HepG2 (cell line): ENCODE results near the gene GSS. TPM values are rescaled to one million over a fixed set of nuclear protein-coding genes. Genes with fewer than 3 reads are reported as not detected.
A peak's percentile ranks its signal among the peaks of the same experiment; 100 is the strongest.

Experiments used
- ARID4A ChIP-seq: sonication (generic); formaldehyde crosslinking; IDR thresholded peaks from 2 replicates; pipeline ENCODE4 v1.5.0; 2020; ENCODE audit warnings: mild to moderate bottlenecking, missing genetic modification reagents, borderline replicate concordance
- HDAC6 ChIP-seq: fragments of 200-600 bp; sonication (generic); IDR thresholded peaks from 2 replicates; pipeline ENCODE4 v1.7.0; 2017; ENCODE audit warnings: mild to moderate bottlenecking, antibody characterized with exemption, low read length, low read depth
- HIC2 ChIP-seq: sonication (generic); formaldehyde crosslinking; IDR thresholded peaks from 2 replicates; pipeline ENCODE4 v1.9.0; 2022; ENCODE audit warnings: low read depth, missing genetic modification reagents
- HNRNPL ChIP-seq: fragments of 200-400 bp; formaldehyde crosslinking; IDR thresholded peaks from 2 replicates; pipeline ENCODE4 v1.6.1; 2017; ENCODE audit warnings: mild to moderate bottlenecking, low read depth, low read length
- ISL2 ChIP-seq: sonication (generic); formaldehyde crosslinking; IDR thresholded peaks from 2 replicates; pipeline ENCODE4 v1.5.0; 2020; ENCODE audit warnings: missing genetic modification reagents
- KAT2B ChIP-seq: fragments of 150-350 bp; IDR thresholded peaks from 2 replicates; pipeline ENCODE4 v1.6.1; 2014; ENCODE audit warnings: low read depth, low read length, borderline replicate concordance
- PHF5A ChIP-seq: IDR thresholded peaks from one replicate; pipeline ENCODE4 v1.6.1; 2018; ENCODE audit warnings: low read depth, missing genetic modification reagents; ENCODE audit not compliant: unreplicated experiment
- POLR2AphosphoS5 ChIP-seq: IDR thresholded peaks from 2 replicates; pipeline ENCODE4 v1.6.1; 2012; ENCODE audit warnings: low read depth, low read length
- RNF219 ChIP-seq: sonication (generic); formaldehyde crosslinking; IDR thresholded peaks from 2 replicates; pipeline ENCODE4 v1.5.0; 2020; ENCODE audit warnings: mild to moderate bottlenecking, missing genetic modification reagents
- SCMH1 ChIP-seq: sonication (generic); formaldehyde crosslinking; IDR thresholded peaks from 2 replicates; pipeline ENCODE4 v1.9.0; 2021; ENCODE audit warnings: missing genetic modification reagents, mild to moderate bottlenecking, borderline replicate concordance
- SIN3B ChIP-seq: fragments of 150-350 bp; IDR thresholded peaks from 2 replicates; pipeline ENCODE4 v1.6.1; 2014; ENCODE audit warnings: low read length
- SIX4 ChIP-seq: sonication (generic); formaldehyde crosslinking; IDR thresholded peaks from 2 replicates; pipeline ENCODE4 v1.4.0; 2020; ENCODE audit warnings: missing genetic modification reagents
- SKI ChIP-seq: fragments of 450-650 bp; IDR thresholded peaks from one replicate; pipeline ENCODE4 v1.6.1; 2018; ENCODE audit warnings: mild to moderate bottlenecking; ENCODE audit not compliant: partially characterized antibody
- SOX5 ChIP-seq: IDR thresholded peaks from 2 replicates; pipeline ENCODE4 v1.6.1; 2016; ENCODE audit warnings: borderline replicate concordance
- SP1 ChIP-seq, 2 experiments: fragments of 450-650 bp in 1 of 2; sonication (generic) in 1 of 2; formaldehyde crosslinking in 1 of 2; IDR thresholded peaks; 2 replicates each; pipeline versions ENCODE4 v1.4.0 to v1.6.1; 2016 to 2020; ENCODE audit warnings: missing genetic modification reagents in 1 of 2
- ZBTB25 ChIP-seq: IDR thresholded peaks from 2 replicates; pipeline ENCODE4 v1.6.1; 2018; ENCODE audit warnings: missing genetic modification reagents
- ZFP36L1 ChIP-seq: sonication (generic); formaldehyde crosslinking; IDR thresholded peaks from 2 replicates; pipeline ENCODE4 v1.8.0; 2022; ENCODE audit warnings: mild to moderate bottlenecking, missing genetic modification reagents, moderate library complexity
- ZNF180 ChIP-seq: sonication (generic); formaldehyde crosslinking; IDR thresholded peaks from 2 replicates; pipeline ENCODE4 v1.4.0; 2020; ENCODE audit warnings: low read depth, missing genetic modification reagents, borderline replicate concordance
- ZNF3 ChIP-seq: IDR thresholded peaks from 2 replicates; pipeline ENCODE4 v1.7.0; 2017; ENCODE audit warnings: inconsistent platforms
- ZNF572 ChIP-seq: sonication (generic); formaldehyde crosslinking; IDR thresholded peaks from 2 replicates; pipeline ENCODE4 v1.5.1; 2020; ENCODE audit warnings: mild to moderate bottlenecking, missing genetic modification reagents
- ZNF615 ChIP-seq: sonication (generic); formaldehyde crosslinking; IDR thresholded peaks from 2 replicates; pipeline ENCODE4 v1.5.0; 2020; ENCODE audit warnings: mild to moderate bottlenecking, missing genetic modification reagents, borderline replicate concordance
- ZNF740 ChIP-seq: sonication (generic); formaldehyde crosslinking; IDR thresholded peaks from 2 replicates; pipeline ENCODE4 v1.4.0; 2020; ENCODE audit warnings: missing genetic modification reagents
- ZSCAN31 ChIP-seq: sonication (generic); formaldehyde crosslinking; IDR thresholded peaks from 2 replicates; pipeline ENCODE4 v1.5.0; 2020; ENCODE audit warnings: low read depth, mild to moderate bottlenecking, missing genetic modification reagents
- polyA plus RNA-seq, 8 experiments: library from polyadenylated mRNA; depleted of rRNA in 3 of 8; stranded (reverse) in 7 of 8; unstranded in 1 of 8; fragments of >200 nt; fragmentation: Illumina TruSeq in 4 of 8; extraction: Trizol in 4 of 8; gene quantifications; 2 replicates each; pipeline versions ENCODE4 v1.2.1 to v1.2.3, GENCODE V29; 2011 to 2016; ENCODE audit warnings: low read depth in 4 of 8, missing spikeins in 1 of 8, mixed read lengths in 1 of 8; ENCODE audit not compliant: insufficient read depth in 1 of 8
- total RNA-seq, 5 experiments: library from RNA; depleted of rRNA; stranded (reverse); fragments of >200 nt; fragmentation: Illumina TruSeq; extraction: Trizol; gene quantifications; 2 replicates each; pipeline ENCODE4 v1.2.3, GENCODE V29; 2016; ENCODE audit warnings: low read depth in 1 of 5

GSS gene
- total and polyA plus RNA-seq, 2 of the 13 experiments (the other 11 are each of a cell fraction or from before 2014, with no cell fraction given) = 80.1 to 102 TPM

GRCh38 chr20:34954904-34955230, 739 bp downstream of the GSS start (continued):
- TF ChIP-seq ZBTB25 (CRISPR knock-in tag) = no peak
- TF ChIP-seq KAT2B = no peak
- TF ChIP-seq ZNF180 (CRISPR knock-in tag) = no peak
- no peak for TF ChIP-seq RNF219 (CRISPR knock-in tag)
- no peak for TF ChIP-seq SOX5
- TF ChIP-seq SCMH1 (CRISPR knock-in tag) = no peak
- no peak for TF ChIP-seq ARID4A (CRISPR knock-in tag)
- no peak for TF ChIP-seq PHF5A (CRISPR knock-in tag)
- TF ChIP-seq ISL2 (CRISPR knock-in tag) = no peak
- no peak for TF ChIP-seq HNRNPL
- no peak for TF ChIP-seq SIN3B
- TF ChIP-seq SKI = no peak
- 0 out of 2 replicates have a peak, but pooled peaks have one; percentile 11 for TF ChIP-seq ZNF615
- no peak for TF ChIP-seq HIC2 (CRISPR knock-in tag)
- no peak for TF ChIP-seq ZNF740 (CRISPR knock-in tag)
- no peak for TF ChIP-seq ZSCAN31 (CRISPR knock-in tag)
- TF ChIP-seq ZNF572 (CRISPR knock-in tag) = no peak
- TF ChIP-seq SIX4 = no peak
- no peak for TF ChIP-seq HDAC6
- no peak for TF ChIP-seq SP1 (IDR thresholded peaks at IDR 0.05)
- TF ChIP-seq SP1 (CRISPR knock-in tag; IDR thresholded peaks at IDR 0.05) = no peak
- TF ChIP-seq POLR2AphosphoS5 = no peak
- TF ChIP-seq ZFP36L1 (CRISPR knock-in tag) = 0 out of 2 replicates have a peak, but pooled peaks have one; percentile 17
- TF ChIP-seq ZNF3 (CRISPR knock-in tag) = no peak
